ENCODE measurements around the gene C7orf57.

C7orf57 gene

GRCh38 chr7:48094861-48095293 is 59.5 kb downstream of the C7orf57 start:
- Histone ChIP-seq H3K36me3 (ENCODE audit: control insufficient read depth, insufficient read depth, low read length) (peaks cover 17% of the 10 kb centered on the region; the same call in 1 of the 2 replicates), H3K9me3 (ENCODE audit: control insufficient read depth, insufficient read depth, low read length) (no peaks in the 10 kb centered on the region), H3K4me3 (ENCODE audit: low read length) (no peak overlapping the region), H3K4me1 (ENCODE audit: control insufficient read depth, insufficient read depth, low read length) (no peaks in the 10 kb centered on the region), H3K27me3 (ENCODE audit: control insufficient read depth, insufficient read depth, low read length) (no peaks in the 10 kb centered on the region), H3K27ac (ENCODE audit: low read length) (no peak overlapping the region)
- no peak for DNase-seq (ENCODE audit: low read depth, low spot score)
- no CpG with 5 or more reads among the region's 3 CpGs for WGBS (ENCODE audit: insufficient coverage, insufficient read length)

GRCh38 chr7:48096273-48096672 is 60.9 kb downstream of the C7orf57 start:
- Histone ChIP-seq H3K36me3 (ENCODE audit: control insufficient read depth, insufficient read depth, low read length) (peaks cover 17% of the 10 kb centered on the region; the same call in 1 of the 2 replicates), H3K9me3 (ENCODE audit: control insufficient read depth, insufficient read depth, low read length) (no peaks in the 10 kb centered on the region), H3K27me3 (ENCODE audit: control insufficient read depth, insufficient read depth, low read length) (no peaks in the 10 kb centered on the region), H3K4me3 (ENCODE audit: low read length) (no peak overlapping the region), H3K4me1 (ENCODE audit: control insufficient read depth, insufficient read depth, low read length) (no peaks in the 10 kb centered on the region), H3K27ac (ENCODE audit: low read length) (no peak overlapping the region)
- no CpG with 5 or more reads among the region's 2 CpGs for whole genome bisulfite sequencing (ENCODE audit: insufficient coverage, insufficient read length)
- DNase-seq (ENCODE audit: low read depth, low spot score): no peak

DNA sequence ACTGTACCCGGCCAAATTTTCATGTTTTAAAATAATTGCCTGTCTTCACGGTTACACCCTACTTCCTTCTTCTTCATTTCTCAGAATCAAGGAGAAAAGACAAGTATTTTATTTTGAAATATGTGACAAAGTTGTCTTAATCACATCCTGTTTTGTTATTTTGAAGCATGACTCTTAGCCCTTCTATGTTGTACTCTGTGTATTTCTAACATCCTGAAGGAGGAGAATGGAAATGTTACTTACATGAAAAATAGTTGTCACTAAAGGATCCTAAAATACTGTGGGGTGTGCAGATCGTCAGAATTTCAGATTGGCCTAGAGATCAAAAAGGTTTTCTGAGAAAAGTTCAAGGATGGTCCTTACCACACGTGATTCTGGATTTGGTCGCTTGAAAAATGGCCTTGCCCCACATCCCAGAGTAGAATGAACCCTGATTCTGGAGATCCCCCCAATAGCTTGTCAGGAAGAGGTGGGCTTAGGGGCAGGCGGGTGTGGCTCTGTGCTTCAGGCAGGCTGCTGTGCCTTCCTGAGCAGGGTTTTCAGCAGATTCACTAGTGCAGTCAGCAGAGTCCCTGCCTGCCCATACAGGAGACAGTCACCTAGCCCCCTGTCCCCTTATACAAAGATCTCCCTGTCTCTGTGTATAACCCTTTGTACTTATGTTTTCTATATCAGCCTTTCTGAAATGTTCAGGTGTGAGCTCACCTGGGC is 62.3 kb downstream of the C7orf57 start:
- Histone ChIP-seq H3K27me3 (ENCODE audit: control insufficient read depth, insufficient read depth, low read length) (no peaks in the 10 kb centered on the region), H3K4me3 (ENCODE audit: low read length) (no peak overlapping the region), H3K36me3 (ENCODE audit: control insufficient read depth, insufficient read depth, low read length) (peaks cover 21% of the 10 kb centered on the region; the same call in 1 of the 2 replicates), H3K4me1 (ENCODE audit: control insufficient read depth, insufficient read depth, low read length) (no peaks in the 10 kb centered on the region), H3K9me3 (ENCODE audit: control insufficient read depth, insufficient read depth, low read length) (no peaks in the 10 kb centered on the region), H3K27ac (ENCODE audit: low read length) (no peak overlapping the region)
- no CpG with 5 or more reads among the region's 6 CpGs for WGBS (ENCODE audit: insufficient coverage, insufficient read length)
- no peak for DNase-seq (ENCODE audit: low read depth, low spot score)

- H3K36me3 ChIP-seq (ENCODE audit: control insufficient read depth, insufficient read depth, low read length): peaks cover 25% of the 10 kb centered on the region
These were observed 63.5 kb downstream of the C7orf57 start for GRCh38 chr7:48098846-48099245.

GRCh38 chr7:48099781-48100180 is 64.4 kb downstream of the C7orf57 start:
- no CpG with 5 or more reads among the region's 3 CpGs for WGBS (ENCODE audit: insufficient coverage, insufficient read length)
- no peaks in the 10 kb centered on the region for H3K27me3 ChIP-seq (ENCODE audit: control insufficient read depth, insufficient read depth, low read length)
- H3K4me3 ChIP-seq (ENCODE audit: low read length): no peak overlapping the region
- H3K36me3 ChIP-seq (ENCODE audit: control insufficient read depth, insufficient read depth, low read length): peaks cover 23% of the 10 kb centered on the region
- no peaks in the 10 kb centered on the region for H3K9me3 ChIP-seq (ENCODE audit: control insufficient read depth, insufficient read depth, low read length)
- H3K4me1 ChIP-seq (ENCODE audit: control insufficient read depth, insufficient read depth, low read length): no peaks in the 10 kb centered on the region
- DNase-seq (ENCODE audit: low read depth, low spot score): no peak
- H3K27ac ChIP-seq (ENCODE audit: low read length): no peak overlapping the region

More at GRCh38 chr7:48098846-48099245, 63.5 kb downstream of the C7orf57 start:
- Histone ChIP-seq H3K27ac (ENCODE audit: low read length) (no peak overlapping the region), H3K4me1 (ENCODE audit: control insufficient read depth, insufficient read depth, low read length) (no peaks in the 10 kb centered on the region), H3K9me3 (ENCODE audit: control insufficient read depth, insufficient read depth, low read length) (no peaks in the 10 kb centered on the region), H3K27me3 (ENCODE audit: control insufficient read depth, insufficient read depth, low read length) (no peaks in the 10 kb centered on the region), H3K4me3 (ENCODE audit: low read length) (no peak overlapping the region)
- DNase-seq (ENCODE audit: low read depth, low spot score): no peak
- no CpG with 5 or more reads among the region's 4 CpGs for WGBS (ENCODE audit: insufficient coverage, insufficient read length)

GRCh38 chr7:48101352-48101751 is 66.0 kb downstream of the C7orf57 start:
- peaks cover 27% of the 10 kb centered on the region for H3K36me3 ChIP-seq (ENCODE audit: control insufficient read depth, insufficient read depth, low read length)
- no CpG with 5 or more reads among the region's 8 CpGs for WGBS (ENCODE audit: insufficient coverage, insufficient read length)

DNA sequence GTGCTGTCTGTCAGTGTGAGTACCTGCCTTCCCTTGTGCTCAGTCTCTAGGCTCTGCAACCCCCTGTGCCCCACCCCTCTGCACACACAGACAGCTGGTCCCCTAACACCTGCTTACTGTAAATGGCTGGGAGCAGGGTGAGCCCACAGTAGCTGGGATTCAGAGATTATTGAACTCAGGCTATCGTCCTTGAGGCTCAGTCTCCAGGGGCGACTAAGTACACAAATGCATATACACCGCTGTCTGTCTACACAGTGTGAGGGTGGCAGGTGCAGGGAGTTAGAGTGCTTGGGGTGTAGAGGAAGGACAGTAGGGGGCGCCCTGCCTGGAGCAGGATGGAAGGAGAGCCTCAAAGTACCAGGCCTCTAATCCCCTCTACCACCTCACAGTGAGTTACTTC is 66.6 kb downstream of the C7orf57 start:
- Histone ChIP-seq H3K4me3 (ENCODE audit: low read length) (no peak overlapping the region), H3K27me3 (ENCODE audit: control insufficient read depth, insufficient read depth, low read length) (no peaks in the 10 kb centered on the region), H3K27ac (ENCODE audit: low read length) (no peak overlapping the region), H3K9me3 (ENCODE audit: control insufficient read depth, insufficient read depth, low read length) (no peaks in the 10 kb centered on the region), H3K4me1 (ENCODE audit: control insufficient read depth, insufficient read depth, low read length) (no peaks in the 10 kb centered on the region), H3K36me3 (ENCODE audit: control insufficient read depth, insufficient read depth, low read length) (peaks cover 31% of the 10 kb centered on the region)
- DNase-seq (ENCODE audit: low read depth, low spot score): no peak
- no CpG with 5 or more reads among the region's 4 CpGs for WGBS (ENCODE audit: insufficient coverage, insufficient read length)

More at GRCh38 chr7:48101352-48101751, 66.0 kb downstream of the C7orf57 start:
- Histone ChIP-seq H3K9me3 (ENCODE audit: control insufficient read depth, insufficient read depth, low read length) (no peaks in the 10 kb centered on the region), H3K27me3 (ENCODE audit: control insufficient read depth, insufficient read depth, low read length) (no peaks in the 10 kb centered on the region), H3K4me3 (ENCODE audit: low read length) (no peak overlapping the region), H3K27ac (ENCODE audit: low read length) (no peak overlapping the region), H3K4me1 (ENCODE audit: control insufficient read depth, insufficient read depth, low read length) (no peaks in the 10 kb centered on the region)
- DNase-seq (ENCODE audit: low read depth, low spot score): no peak

DNA sequence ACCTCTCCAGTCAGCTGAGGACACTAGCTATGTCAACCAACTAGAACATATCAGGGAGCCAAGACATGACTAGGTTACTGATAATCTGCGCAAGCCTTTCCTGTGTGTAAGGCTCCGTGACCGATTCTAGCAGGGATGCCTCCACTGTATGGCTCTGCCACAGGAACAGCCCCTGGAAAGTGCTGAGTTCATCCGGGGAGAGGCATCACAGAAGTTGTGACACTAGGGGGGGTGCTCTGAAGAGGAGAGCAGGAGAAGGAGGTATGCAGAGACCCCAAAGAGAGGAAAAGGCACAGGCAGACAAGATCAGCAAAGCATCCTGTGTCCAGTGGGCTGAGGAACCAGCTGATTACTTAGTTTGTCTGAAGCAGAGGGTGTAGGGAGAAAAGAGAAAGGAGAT is 67.2 kb downstream of the C7orf57 start:
- Histone ChIP-seq H3K27me3 (ENCODE audit: control insufficient read depth, insufficient read depth, low read length) (no peaks in the 10 kb centered on the region), H3K4me1 (ENCODE audit: control insufficient read depth, insufficient read depth, low read length) (no peaks in the 10 kb centered on the region), H3K4me3 (ENCODE audit: low read length) (no peak overlapping the region), H3K27ac (ENCODE audit: low read length) (no peak overlapping the region), H3K36me3 (ENCODE audit: control insufficient read depth, insufficient read depth, low read length) (peaks cover 36% of the 10 kb centered on the region), H3K9me3 (ENCODE audit: control insufficient read depth, insufficient read depth, low read length) (no peaks in the 10 kb centered on the region)
- DNase-seq (ENCODE audit: low read depth, low spot score): no peak
- WGBS (ENCODE audit: insufficient coverage, insufficient read length): no CpG with 5 or more reads among the region's 4 CpGs

DNA sequence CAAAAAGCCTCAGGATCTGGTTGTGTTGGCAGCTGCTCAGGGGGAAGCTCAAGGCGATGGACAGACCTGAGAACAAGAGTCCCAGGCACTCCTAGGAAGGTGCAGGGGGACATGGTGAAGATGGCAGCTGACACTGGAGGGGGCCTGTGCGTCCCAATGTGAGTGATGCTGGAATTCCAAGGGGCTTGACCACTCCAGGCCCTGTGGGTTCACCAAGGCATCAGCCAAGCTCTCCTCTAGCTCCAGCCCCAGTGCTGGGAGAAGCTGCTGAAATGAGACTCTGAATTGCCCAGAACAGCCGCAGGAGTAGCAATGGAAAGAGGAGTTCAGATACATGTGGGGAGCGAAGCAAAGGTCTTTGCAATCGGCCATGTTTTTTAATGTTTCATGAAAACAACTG is 69.7 kb downstream of the C7orf57 start:
- H3K9me3 ChIP-seq (ENCODE audit: control insufficient read depth, insufficient read depth, low read length): no peaks in the 10 kb centered on the region
- no peak overlapping the region for H3K27ac ChIP-seq (ENCODE audit: low read length)
- no peaks in the 10 kb centered on the region for H3K4me1 ChIP-seq (ENCODE audit: control insufficient read depth, insufficient read depth, low read length)
- DNase-seq (ENCODE audit: low read depth, low spot score): no peak
- no CpG with 5 or more reads among the region's 5 CpGs for WGBS (ENCODE audit: insufficient coverage, insufficient read length)
- no peak overlapping the region for H3K4me3 ChIP-seq (ENCODE audit: low read length)
- H3K36me3 ChIP-seq (ENCODE audit: control insufficient read depth, insufficient read depth, low read length): peaks cover 42% of the 10 kb centered on the region
- no peaks in the 10 kb centered on the region for H3K27me3 ChIP-seq (ENCODE audit: control insufficient read depth, insufficient read depth, low read length)

DNA sequence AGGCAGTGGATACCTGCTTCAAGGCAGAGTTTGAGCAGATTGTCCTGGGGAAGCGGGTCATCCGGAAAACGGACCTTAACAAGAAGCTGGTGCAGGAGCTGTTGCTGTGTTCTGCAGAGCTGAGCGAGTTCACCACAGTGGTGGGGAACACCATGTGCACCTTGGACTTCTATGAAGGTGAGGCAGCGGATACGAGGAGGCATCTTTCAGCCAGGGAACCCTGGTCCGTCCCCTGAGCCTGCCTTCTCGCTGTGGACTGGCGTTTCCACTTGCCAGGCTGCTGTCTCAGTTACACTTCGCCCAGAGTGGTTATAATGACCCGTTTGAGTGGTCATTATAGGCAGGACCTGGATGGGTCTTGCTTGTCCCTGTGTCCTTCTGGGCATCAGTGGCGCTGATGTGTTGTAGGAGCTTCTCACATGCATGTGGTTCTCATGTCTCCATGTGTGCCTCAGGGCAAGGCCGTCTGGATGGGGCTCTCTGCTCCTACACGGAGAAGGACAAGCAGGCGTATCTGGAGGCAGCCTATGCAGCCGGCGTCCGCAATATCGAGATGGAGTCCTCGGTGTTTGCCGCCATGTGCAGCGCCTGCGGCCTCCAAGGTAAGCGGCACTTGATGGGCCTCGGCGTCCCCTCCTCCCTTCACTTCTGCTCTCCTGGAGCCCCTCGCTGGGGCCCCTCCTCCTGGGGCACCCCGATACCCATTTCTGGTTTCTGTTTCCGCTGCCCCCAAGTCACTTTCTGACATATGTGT is 71.7 kb downstream of the C7orf57 start:
- no peak for DNase-seq (ENCODE audit: low read depth, low spot score)
- Histone ChIP-seq H3K27me3 (ENCODE audit: control insufficient read depth, insufficient read depth, low read length) (no peaks in the 10 kb centered on the region), H3K4me3 (ENCODE audit: low read length) (no peak overlapping the region), H3K36me3 (ENCODE audit: control insufficient read depth, insufficient read depth, low read length) (peaks cover 38% of the 10 kb centered on the region), H3K9me3 (ENCODE audit: control insufficient read depth, insufficient read depth, low read length) (no peaks in the 10 kb centered on the region), H3K27ac (ENCODE audit: low read length) (no peak overlapping the region), H3K4me1 (ENCODE audit: control insufficient read depth, insufficient read depth, low read length) (no peaks in the 10 kb centered on the region)
- WGBS (ENCODE audit: insufficient coverage, insufficient read length): no CpG with 5 or more reads among the region's 29 CpGs

Data from iPS DF 6.9 (cell line).